Right lobe of liver (tissue), 4 donors: Measurements from ENCODE around the gene S1PR5.

Experiments used
- CTCF ChIP-seq, 4 donors: fragments of 200-600 bp in 3 of 4; fragments of 450-650 bp in 1 of 4; IDR thresholded peaks; one replicate each; pipeline versions ENCODE4 v1.5.1 to v1.8.0; 2016 to 2022; ENCODE audit warnings: antibody characterized with exemption in 4 of 4, mild to moderate bottlenecking in 2 of 4
- POLR2A ChIP-seq: fragments of 450-650 bp; IDR thresholded peaks from one replicate; pipeline ENCODE4 v1.6.1; 2017; ENCODE audit warnings: antibody characterized with exemption, mild to moderate bottlenecking
- donor health status: DM: no; HTN: no; CAD: no.
- donor health status: DM: no; HTN: no; CAD: no.
- donor health status: DM: no; HTN: yes; CAD: no.

GRCh38 chr19:10514211-10515145, 2.8 kb downstream of the S1PR5 start:
- TF ChIP-seq CTCF (IDR thresholded peaks at IDR 0.05) (no peak), POLR2A (no peak)
